Mesenchymal stem cell (in vitro differentiated cells and primary cell): ENCODE data around the gene ABI3.
A peak's percentile ranks its signal among the peaks of the same experiment; 100 is the strongest.

Source experiments
- DNase-seq: peaks from one replicate; pipeline ENCODE4 v3.0.0-alpha.2; 2013
- H2AFZ ChIP-seq: one replicate; pipeline ENCODE4 v1.6.1; 2013; ENCODE audit warnings: low read depth, mild to moderate bottlenecking, control low read depth, inconsistent platforms, low read length, moderate library complexity
- H2AK5ac ChIP-seq: 2 replicates; pipeline ENCODE4 v1.6.1; 2013; ENCODE audit warnings: low read length, moderate library complexity, mild to moderate bottlenecking, inconsistent platforms; ENCODE audit not compliant: severe bottlenecking
- H2BK120ac ChIP-seq: one replicate; pipeline ENCODE4 v1.6.1; 2013; ENCODE audit warnings: low read depth, mild to moderate bottlenecking, inconsistent platforms, low read length, moderate library complexity
- H2BK12ac ChIP-seq, 2 experiments: one replicate each; pipeline ENCODE4 v1.6.1; 2013; ENCODE audit warnings: inconsistent platforms in 2 of 2, low read length in 2 of 2, mild to moderate bottlenecking in 2 of 2, moderate library complexity in 2 of 2, control low read depth in 1 of 2
- H2BK15ac ChIP-seq: one replicate; pipeline ENCODE4 v1.6.1; 2013; ENCODE audit warnings: mild to moderate bottlenecking, low read depth, inconsistent platforms; ENCODE audit not compliant: poor library complexity, severe bottlenecking
- H2BK5ac ChIP-seq: 2 replicates; pipeline ENCODE4 v1.6.1; 2013; ENCODE audit warnings: low read depth, mild to moderate bottlenecking, low read length, control low read depth, inconsistent platforms; ENCODE audit not compliant: poor library complexity, severe bottlenecking
- H3K14ac ChIP-seq, 2 experiments: one replicate each; pipeline ENCODE4 v1.6.1; 2013; ENCODE audit warnings: inconsistent platforms in 2 of 2, low read length in 2 of 2, control low read depth in 1 of 2, mild to moderate bottlenecking in 1 of 2, moderate library complexity in 1 of 2
- H3K18ac ChIP-seq, 2 experiments: one replicate each; pipeline ENCODE4 v1.6.1; 2013; ENCODE audit warnings: inconsistent platforms in 2 of 2, low read length in 2 of 2, control low read depth in 1 of 2, low read depth in 1 of 2, mild to moderate bottlenecking in 1 of 2
- H3K23ac ChIP-seq, 2 experiments: one replicate each; pipeline ENCODE4 v1.6.1; 2013; ENCODE audit warnings: inconsistent platforms in 2 of 2, low read length in 2 of 2, mild to moderate bottlenecking in 2 of 2, moderate library complexity in 2 of 2, control low read depth in 1 of 2
- H3K27ac ChIP-seq: 2 replicates; pipeline ENCODE4 v1.5.1; 2013; ENCODE audit warnings: mild to moderate bottlenecking, moderate library complexity, low read length, control low read depth, inconsistent platforms; ENCODE audit not compliant: poor library complexity, severe bottlenecking
- H3K27me3 ChIP-seq, 2 experiments: 2 replicates each; pipeline versions ENCODE4 v1.6.1 to v1.7.0; 2013; ENCODE audit warnings: low read length in 2 of 2, mild to moderate bottlenecking in 2 of 2, moderate library complexity in 2 of 2, control low read depth in 1 of 2, inconsistent platforms in 1 of 2; ENCODE audit not compliant: control insufficient read depth in 1 of 2, insufficient read depth in 1 of 2
- H3K36me3 ChIP-seq, 2 experiments: 2 replicates each; pipeline versions ENCODE4 v1.6.1 to v1.7.0; 2013; ENCODE audit warnings: low read length in 2 of 2, control low read depth in 1 of 2, inconsistent platforms in 1 of 2, low read depth in 1 of 2, mild to moderate bottlenecking in 1 of 2; ENCODE audit not compliant: insufficient read depth in 2 of 2, control insufficient read depth in 1 of 2
- H3K4ac ChIP-seq, 2 experiments: one replicate each; pipeline ENCODE4 v1.6.1; 2013; ENCODE audit warnings: inconsistent platforms in 2 of 2, low read length in 2 of 2, mild to moderate bottlenecking in 2 of 2, moderate library complexity in 2 of 2, control low read depth in 1 of 2, low read depth in 1 of 2
- H3K4me1 ChIP-seq: 2 replicates; pipeline ENCODE4 v1.6.1; 2013; ENCODE audit warnings: low read depth, low read length, control low read depth; ENCODE audit not compliant: control insufficient read depth, insufficient read depth
- H3K4me2 ChIP-seq: 2 replicates; pipeline ENCODE4 v1.6.1; 2013; ENCODE audit warnings: low read length, mild to moderate bottlenecking, inconsistent platforms; ENCODE audit not compliant: poor library complexity, severe bottlenecking
- H3K4me3 ChIP-seq, 2 experiments: 2 replicates each; pipeline versions ENCODE4 v1.5.1 to v1.7.0; 2013; ENCODE audit warnings: low read length in 2 of 2, mild to moderate bottlenecking in 2 of 2, control low read depth in 1 of 2, low read depth in 1 of 2; ENCODE audit not compliant: insufficient read depth in 1 of 2
- H3K79me1 ChIP-seq: replicated peaks from 2 replicates; pipeline ENCODE4 v1.6.1; 2013; ENCODE audit warnings: mild to moderate bottlenecking, control low read depth, low read length, inconsistent platforms; ENCODE audit not compliant: poor library complexity, severe bottlenecking
- H3K9ac ChIP-seq: 2 replicates; pipeline ENCODE4 v1.7.0; 2013; ENCODE audit warnings: mild to moderate bottlenecking, low read length, moderate library complexity
- H3K9me3 ChIP-seq: 2 replicates; pipeline ENCODE4 v1.7.0; 2013; ENCODE audit warnings: mild to moderate bottlenecking, low read length; ENCODE audit not compliant: control insufficient read depth
- H4K8ac ChIP-seq: one replicate; pipeline ENCODE4 v1.6.1; 2013; ENCODE audit warnings: inconsistent platforms, mild to moderate bottlenecking, low read length, moderate library complexity
- H4K91ac ChIP-seq: one replicate; pipeline ENCODE4 v1.6.1; 2013; ENCODE audit warnings: mild to moderate bottlenecking, low read length, inconsistent platforms
- WGBS: methylation state at CpG from one replicate; pipeline ENCODE4 v1.1.7; 2013; ENCODE audit warnings: mixed read lengths; 5-methylcytosine and 5-hydroxymethylcytosine counted together

Gene ABI3

GRCh38 chr17:49224997-49225337, 14.5 kb downstream of the ABI3 start:
- no peak overlapping the region for H3K18ac ChIP-seq
- H3K9me3 ChIP-seq, result no peaks in the 10 kb centered on the region
- peak overlapping the region; percentile 70 for H3K4me2 ChIP-seq
- H3K9ac ChIP-seq, result no peak overlapping the region
- no peak overlapping the region for H2BK15ac ChIP-seq
- H3K36me3 ChIP-seq, result peaks cover 0 to 5% of the 10 kb centered on the region in 2 experiments
- H2BK120ac ChIP-seq, result no peak overlapping the region
- H3K14ac ChIP-seq, result no peak overlapping the region
- H2AFZ ChIP-seq, result no peak overlapping the region
- no peak overlapping the region for H2AK5ac ChIP-seq
- H2BK5ac ChIP-seq, result no peak overlapping the region
- H4K8ac ChIP-seq, result no peak overlapping the region
- no peak overlapping the region for H3K4ac ChIP-seq
- no peak for DNase-seq
- H3K4me3 ChIP-seq, result peak overlapping the region in 1 of 2 experiments; percentile 11
- peak overlapping the region in 1 of 2 experiments; percentile 6 for H3K23ac ChIP-seq
- no peak overlapping the region for H2BK12ac ChIP-seq
- H3K27me3 ChIP-seq, result peaks cover 50 to 81% of the 10 kb centered on the region in 2 experiments
- no peak overlapping the region for H3K27ac ChIP-seq
- no peak overlapping the region for H4K91ac ChIP-seq
- H3K4me1 ChIP-seq, result peaks cover 22% of the 10 kb centered on the region
- WGBS, result 50% methylated on average over 4 of the region's 11 CpGs
- no peaks in the 10 kb centered on the region for H3K79me1 ChIP-seq

GRCh38 chr17:49225554-49226236, 15.2 kb downstream of the ABI3 start:
- H4K91ac ChIP-seq, result no peak overlapping the region
- no peak overlapping the region for H3K4me2 ChIP-seq
- H2AK5ac ChIP-seq, result no peak overlapping the region
- no peak overlapping the region for H3K23ac ChIP-seq
- no peak overlapping the region for H2BK5ac ChIP-seq
- H2AFZ ChIP-seq, result no peak overlapping the region
- H2BK12ac ChIP-seq, result no peak overlapping the region
- H3K14ac ChIP-seq, result no peak overlapping the region
- no peak for DNase-seq
- no peaks in the 10 kb centered on the region for H3K9me3 ChIP-seq
- H3K4me3 ChIP-seq, result no peak overlapping the region
- peaks cover 0 to 2% of the 10 kb centered on the region in 2 experiments for H3K36me3 ChIP-seq
- H2BK15ac ChIP-seq, result no peak overlapping the region
- H3K18ac ChIP-seq, result no peak overlapping the region
- H3K79me1 ChIP-seq, result no peaks in the 10 kb centered on the region
- H3K27me3 ChIP-seq, result peaks cover 50 to 77% of the 10 kb centered on the region in 2 experiments
- no peak overlapping the region for H2BK120ac ChIP-seq
- H3K4ac ChIP-seq, result no peak overlapping the region
- H3K9ac ChIP-seq, result no peak overlapping the region
- 90% methylated on average over 8 of the region's 8 CpGs for WGBS
- H4K8ac ChIP-seq, result no peak overlapping the region
- peaks cover 26% of the 10 kb centered on the region for H3K4me1 ChIP-seq
- no peak overlapping the region for H3K27ac ChIP-seq

GRCh38 chr17:49226771-49227435, 16.4 kb downstream of the ABI3 start:
- Histone ChIP-seq H3K9me3 (no peaks in the 10 kb centered on the region), H2BK12ac (no peak overlapping the region), H3K4me1 (peaks cover 30% of the 10 kb centered on the region), H3K27ac (no peak overlapping the region), H3K4me3 (no peak overlapping the region), H3K23ac (no peak overlapping the region), H3K9ac (no peak overlapping the region), H3K36me3 (peaks cover 0 to 2% of the 10 kb centered on the region in 2 experiments), H3K14ac (no peak overlapping the region), H2BK120ac (no peak overlapping the region), H4K8ac (no peak overlapping the region), H2AFZ (no peak overlapping the region), H2AK5ac (no peak overlapping the region), H4K91ac (no peak overlapping the region), H3K79me1 (no peaks in the 10 kb centered on the region), H3K4ac (no peak overlapping the region), H3K27me3 (peaks cover 50 to 82% of the 10 kb centered on the region in 2 experiments), H2BK15ac (no peak overlapping the region), H3K4me2 (no peak overlapping the region), H2BK5ac (no peak overlapping the region), H3K18ac (no peak overlapping the region)
- WGBS, result 85% methylated on average over 3 of the region's 3 CpGs
- DNase-seq, result no peak

GRCh38 chr17:49227436-49228261, 17.1 kb downstream of the ABI3 start:
- Histone ChIP-seq H2AFZ (no peak overlapping the region), H2BK12ac (no peak overlapping the region), H3K79me1 (no peaks in the 10 kb centered on the region), H2BK5ac (no peak overlapping the region), H3K18ac (no peak overlapping the region), H3K27me3 (peaks cover 46 to 75% of the 10 kb centered on the region in 2 experiments), H4K8ac (no peak overlapping the region), H3K36me3 (no peaks in the 10 kb centered on the region), H3K27ac (no peak overlapping the region), H3K4me3 (no peak overlapping the region), H3K23ac (no peak overlapping the region), H2BK15ac (no peak overlapping the region), H3K4me2 (no peak overlapping the region), H2BK120ac (no peak overlapping the region), H2AK5ac (no peak overlapping the region), H4K91ac (no peak overlapping the region), H3K9ac (no peak overlapping the region), H3K4me1 (peaks cover 30% of the 10 kb centered on the region), H3K4ac (no peak overlapping the region), H3K14ac (no peak overlapping the region), H3K9me3 (no peaks in the 10 kb centered on the region)
- 19% methylated on average over 4 of the region's 5 CpGs for WGBS
- peak; percentile 68 for DNase-seq
